ENCODE results near the gene TMBIM4.

TMBIM4 gene

DNA sequence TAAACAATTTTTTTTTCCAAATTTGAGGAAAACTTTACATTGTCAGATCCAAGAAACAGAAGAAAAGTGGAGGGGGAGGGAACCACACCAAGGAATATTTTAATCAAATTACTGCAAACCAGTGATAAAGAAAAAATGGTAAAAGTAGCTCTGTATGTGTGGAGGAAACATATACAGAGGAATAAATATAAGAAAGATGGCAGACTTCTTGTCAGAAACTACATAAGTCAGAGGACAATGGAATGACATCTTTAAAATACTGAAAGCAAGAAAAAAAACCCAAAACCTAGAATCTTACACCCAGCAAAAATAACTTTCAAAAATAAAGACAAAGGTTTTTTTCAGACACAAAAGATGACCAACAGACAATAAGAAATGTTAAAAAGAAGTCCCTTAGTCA is 29.1 kb downstream of the TMBIM4 start:
- DNase-seq (ENCODE audit: low read depth) = no peak

DNA sequence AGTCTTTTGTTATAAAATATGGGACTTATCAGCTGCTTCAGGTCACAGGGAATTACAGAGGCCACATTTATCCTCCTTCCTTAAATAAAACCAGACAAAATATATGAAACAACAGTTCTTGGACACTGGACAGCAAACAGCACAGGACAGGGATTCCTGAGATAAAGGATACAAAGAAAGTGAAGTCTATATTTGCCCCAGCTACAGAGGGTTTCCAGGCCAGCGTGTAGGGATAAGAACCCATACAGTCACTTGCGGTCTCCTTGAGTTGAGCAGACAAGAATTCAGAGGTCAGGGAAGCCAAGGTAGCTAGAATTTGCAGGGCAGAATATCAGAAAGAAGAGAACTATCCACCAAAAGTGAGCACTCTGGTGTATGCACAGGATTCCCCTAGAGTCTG is 30.5 kb downstream of the TMBIM4 start:
- no peak for DNase-seq (ENCODE audit: low read depth)

DNA sequence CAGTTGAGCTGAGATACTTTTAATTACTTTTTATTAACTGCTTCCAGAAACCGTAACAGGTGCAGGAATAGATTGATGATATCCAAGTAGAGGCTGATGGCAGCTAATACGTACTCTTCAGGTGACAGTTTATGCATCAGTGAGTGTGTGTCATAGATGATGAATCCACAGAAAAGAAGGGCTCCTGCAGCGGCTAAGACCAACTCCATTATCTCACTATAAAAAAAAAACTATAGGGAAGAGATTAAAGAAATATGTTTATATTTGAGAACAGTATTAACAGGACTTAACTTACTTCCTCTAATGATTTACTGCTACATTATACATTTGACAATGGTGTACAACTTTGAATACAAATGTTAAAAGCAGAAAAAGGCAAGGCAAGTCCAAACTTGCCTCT is 31.9 kb downstream of the TMBIM4 start:
- DNase-seq (ENCODE audit: low read depth) = no peak

DNA sequence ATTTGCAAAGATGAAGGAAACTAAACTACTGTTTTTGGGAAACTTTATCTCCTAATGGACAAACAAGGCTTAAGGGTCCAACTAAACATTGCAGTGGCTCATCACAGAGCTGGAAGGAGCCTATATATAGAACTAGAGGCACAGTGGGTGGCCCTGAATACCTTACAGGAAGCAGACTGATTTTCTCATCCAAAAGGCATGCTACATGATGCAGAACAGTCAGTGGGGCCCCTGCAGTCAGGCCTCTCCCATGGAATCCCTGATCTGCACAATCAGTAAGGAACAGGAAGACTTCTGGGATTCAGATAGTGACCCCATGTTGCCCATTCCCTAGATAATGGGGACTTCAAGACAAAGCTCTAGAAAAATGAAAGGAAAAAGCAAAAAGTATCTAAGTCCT is 37.4 kb downstream of the TMBIM4 start:
- no peak for DNase-seq (ENCODE audit: low read depth)

DNA sequence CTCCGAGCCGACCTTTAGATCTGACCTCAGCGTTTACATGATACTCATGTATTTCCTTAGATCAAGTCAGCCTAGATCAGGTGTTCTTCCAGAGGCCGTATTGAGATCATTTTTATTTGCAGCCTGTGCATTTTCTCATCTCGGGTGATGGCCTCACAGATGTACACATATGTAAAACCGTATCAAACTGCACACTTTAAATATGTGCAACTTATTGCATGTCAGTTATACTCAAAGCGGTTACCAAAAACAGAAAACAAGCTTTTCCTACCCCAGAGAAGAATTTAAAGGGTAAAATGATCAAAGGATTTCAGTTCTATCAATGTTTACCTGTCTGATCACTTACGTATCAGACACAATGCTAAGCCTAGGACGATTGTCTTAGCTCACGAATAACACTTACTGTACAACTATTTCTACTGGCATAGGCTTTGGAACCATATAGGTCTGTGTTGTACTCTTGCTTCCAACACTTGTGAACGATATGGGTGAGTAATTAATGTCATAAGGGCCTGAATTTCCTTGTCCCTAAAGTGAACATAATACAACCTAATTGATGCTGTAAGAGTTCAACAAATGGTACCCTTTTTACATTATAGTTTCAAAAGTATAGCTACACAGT is 38.6 kb downstream of the TMBIM4 start:
- DNase-seq (ENCODE audit: low read depth) = peak; percentile 1

DNA sequence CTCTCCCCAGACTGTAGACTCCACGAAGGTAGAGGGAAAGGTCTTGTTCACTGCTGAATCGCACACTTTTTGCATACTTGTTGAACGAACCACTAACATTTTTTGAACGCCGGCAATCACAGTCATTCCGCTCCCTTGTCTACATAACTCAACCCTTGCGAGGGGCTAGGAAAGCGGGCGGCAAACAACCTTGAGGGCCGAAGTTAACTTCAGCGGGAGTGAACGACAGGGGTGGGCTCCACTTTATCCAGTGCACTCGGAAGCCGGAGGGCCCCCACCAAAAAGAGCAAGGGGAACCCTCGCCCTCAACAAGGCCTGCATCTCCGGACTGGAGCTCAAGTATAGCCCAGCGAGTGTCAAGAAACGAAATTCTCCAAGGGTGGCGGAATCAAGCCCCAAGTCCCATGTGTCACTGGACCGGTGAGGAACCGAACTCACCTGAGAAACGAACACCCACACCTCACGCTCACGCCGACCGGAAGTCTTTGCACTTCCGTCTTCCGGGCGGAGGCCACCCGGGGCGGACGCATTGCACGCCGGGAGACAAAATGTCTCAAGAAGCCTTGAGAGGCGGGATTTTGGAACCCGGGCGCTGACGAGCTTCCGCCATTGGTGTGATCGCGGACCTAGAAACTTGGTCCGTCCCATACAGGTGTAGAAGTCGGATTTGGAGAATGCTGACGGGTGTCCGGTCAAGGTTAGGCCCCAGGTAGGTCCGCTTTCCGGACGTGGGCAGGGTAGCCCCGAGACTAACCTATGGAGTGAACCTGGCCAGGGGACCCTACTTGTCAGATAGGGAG is 39.3 kb downstream of the TMBIM4 start, which contains the start of gene LLPH:
Gene LLPH (minus strand): TSS at position 484 of the 800 bp plus-strand sequence. CDS start 1,644 bp downstream, outside the sequence.
- peak; percentile 84 for DNase-seq (ENCODE audit: low read depth)

DNA sequence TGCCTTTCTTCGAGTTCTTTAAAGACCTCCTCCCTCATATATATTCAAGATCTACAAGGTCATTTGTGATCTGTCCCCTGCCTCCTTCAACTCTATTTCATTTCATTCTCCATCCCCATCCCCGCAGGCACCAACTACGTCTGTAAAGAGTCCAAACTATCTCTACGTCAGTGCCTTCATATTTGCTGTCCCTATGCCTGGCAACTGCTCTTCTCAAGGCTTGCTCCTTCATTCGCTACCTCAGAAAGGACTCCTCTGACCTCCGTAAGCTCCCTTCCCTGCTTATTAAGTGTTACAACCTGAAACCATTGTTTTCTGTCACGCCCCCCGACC is 39.9 kb downstream of the TMBIM4 start:
- no peak for DNase-seq (ENCODE audit: low read depth)

DNA sequence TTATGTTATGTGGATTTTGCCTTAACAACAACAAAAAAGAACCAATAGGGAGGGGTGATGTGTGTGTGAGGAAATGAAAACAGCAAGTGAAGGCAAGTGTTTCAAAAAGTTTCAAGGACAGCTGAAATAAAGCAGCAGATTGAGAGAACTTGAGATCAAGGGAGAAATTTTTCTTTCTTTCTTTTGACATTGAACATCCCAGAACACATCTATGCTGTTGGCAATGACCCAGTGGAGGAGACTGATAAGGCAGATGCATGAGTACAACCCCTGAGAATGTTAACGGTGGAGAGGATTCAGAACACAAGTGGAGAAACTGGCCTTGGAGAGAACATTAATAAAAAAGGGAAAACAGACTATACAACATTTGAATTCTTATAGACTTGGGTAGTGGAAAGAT is 42.1 kb downstream of the TMBIM4 start:
- no peak for DNase-seq (ENCODE audit: low read depth)

DNA sequence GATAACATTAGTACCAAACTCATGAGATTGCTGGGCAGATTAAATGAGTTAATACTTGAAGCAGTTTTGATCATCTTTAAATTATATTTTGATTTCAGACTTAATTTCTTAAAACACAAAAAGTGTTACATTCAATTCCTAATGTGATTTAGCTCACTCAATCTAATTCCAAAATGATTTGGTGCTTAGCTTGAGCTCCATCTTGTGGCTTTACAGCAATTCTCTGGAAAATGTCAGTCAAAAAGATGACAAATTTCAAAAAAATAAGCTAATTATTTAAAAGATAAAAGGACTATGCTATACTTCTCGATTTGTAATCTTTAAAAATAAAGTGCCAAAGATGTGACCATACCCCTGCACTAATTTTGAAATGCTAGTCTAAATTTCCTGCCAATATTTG is 49.3 kb downstream of the TMBIM4 start:
- DNase-seq (ENCODE audit: low read depth) = no peak

DNA sequence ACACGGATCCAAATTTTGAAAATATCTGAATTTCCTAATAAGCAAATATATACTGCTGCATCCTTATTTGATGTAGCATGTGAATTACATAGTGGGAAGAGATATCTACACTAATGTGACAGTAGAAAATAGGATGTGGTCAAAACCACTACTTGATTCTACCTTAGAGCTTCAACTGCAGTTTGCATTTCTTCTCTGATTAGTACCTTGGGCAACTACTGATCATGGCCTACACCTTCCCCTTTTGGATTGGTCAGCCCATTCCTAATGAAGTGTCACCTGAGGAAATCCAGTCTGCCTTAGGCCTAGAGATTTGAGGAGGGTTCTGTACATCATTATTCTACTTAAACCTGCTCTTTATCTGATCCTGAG is 49.9 kb downstream of the TMBIM4 start:
- no peak for DNase-seq (ENCODE audit: low read depth)

DNA sequence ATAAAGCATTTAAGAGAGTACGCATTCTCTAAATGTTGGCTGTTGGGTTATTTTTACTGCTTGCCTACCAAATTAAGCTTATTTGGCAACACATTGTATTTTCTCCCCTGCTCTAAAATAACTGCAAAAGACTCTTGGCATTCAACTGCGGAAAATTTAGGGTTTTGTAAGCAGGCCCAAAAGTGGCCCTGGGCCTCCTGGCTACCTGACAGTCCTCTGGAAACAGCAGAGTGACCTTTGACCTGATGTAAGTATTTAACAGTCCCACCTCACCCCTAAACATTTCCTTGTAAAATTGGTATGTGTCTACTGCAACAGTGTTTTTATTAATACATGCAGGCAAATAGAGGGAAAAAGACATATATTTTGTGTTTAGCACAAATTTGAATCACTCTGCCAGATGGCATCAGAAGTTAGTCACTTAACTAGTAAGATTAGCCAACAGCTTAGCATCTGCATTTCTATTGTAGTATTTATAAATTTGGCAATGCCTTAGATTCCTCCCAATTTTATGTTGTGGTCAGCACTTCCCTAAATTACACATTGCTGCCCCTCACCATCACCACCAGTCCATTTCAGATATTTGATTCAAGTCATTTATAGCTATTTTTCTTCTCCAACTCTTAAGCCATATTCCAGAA is 50.4 kb downstream of the TMBIM4 start:
- DNase-seq (ENCODE audit: low read depth) = no peak

DNA sequence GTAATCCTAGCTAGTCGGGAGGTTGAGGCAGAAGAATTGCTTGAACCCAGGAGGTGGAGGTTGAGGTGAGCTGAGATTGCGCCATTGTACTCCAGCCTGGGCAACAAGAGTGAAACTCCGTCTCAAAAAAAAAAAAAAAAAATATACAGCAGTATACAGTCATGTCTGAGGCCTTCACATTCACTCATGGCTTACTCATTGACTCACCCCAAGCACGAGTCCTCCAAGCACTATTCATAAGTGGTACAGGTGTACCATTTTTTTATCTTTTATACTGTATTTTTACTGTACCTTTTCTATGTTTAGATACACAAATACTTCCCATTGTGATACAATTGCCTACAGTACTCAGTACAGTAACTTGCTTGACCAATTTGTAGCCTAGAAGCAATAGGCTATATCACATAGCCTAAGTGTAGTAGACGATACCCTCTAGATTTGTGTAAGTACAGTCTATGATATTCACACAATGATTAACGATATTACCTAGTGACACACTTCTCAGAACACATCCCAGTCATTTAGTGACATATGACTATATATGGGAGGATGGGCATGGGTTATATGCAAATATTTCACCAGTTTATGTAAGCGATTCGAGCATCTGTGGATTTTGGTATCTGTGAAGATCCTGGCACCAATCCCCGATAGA is 51.4 kb downstream of the TMBIM4 start:
- no peak for DNase-seq (ENCODE audit: low read depth)

DNA sequence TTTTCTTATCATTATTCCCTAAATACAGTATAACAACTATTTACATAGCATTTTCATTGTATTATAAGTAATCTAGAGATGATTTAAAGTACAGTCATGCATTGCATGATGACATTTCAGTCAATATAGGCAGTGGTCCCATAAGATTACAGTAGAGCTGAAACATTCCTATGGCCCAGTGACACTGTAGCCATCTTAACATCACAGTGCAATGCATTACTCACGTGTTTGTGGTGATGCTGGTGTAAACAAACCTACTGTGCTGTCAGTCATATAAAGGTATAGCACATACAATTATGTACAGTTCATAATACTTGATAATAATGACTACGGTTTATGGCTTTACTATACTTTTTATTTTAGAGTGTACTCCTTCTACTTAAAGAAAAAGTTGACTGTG is 52.6 kb downstream of the TMBIM4 start:
- DNase-seq (ENCODE audit: low read depth) = no peak

DNA sequence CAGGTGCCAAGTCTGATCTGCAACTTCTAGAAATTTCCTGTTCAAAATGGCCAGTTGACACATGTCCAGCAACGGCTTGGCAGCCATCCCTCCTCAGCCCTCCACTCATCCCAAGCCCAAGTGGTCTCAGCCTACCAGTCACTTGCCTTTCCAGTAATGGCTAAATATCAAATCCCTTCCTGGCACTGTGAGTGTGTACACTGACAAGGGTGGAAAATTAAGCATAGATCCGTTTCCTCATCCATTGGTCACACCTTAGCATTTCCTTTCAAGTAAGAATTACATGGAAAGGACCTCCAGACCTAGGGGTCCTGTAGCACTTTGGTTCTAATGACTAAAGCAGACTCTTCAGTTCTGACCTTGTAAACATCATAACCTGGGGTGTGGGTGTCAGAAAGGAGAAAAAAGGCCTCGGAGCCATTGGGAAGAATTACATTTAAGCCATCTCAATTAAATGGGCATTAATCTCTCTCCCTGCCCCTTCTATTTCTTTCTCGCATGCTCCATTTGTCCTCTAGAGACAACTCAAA is 54.7 kb downstream of the TMBIM4 start:
- DNase-seq (ENCODE audit: low read depth) = no peak

DNA sequence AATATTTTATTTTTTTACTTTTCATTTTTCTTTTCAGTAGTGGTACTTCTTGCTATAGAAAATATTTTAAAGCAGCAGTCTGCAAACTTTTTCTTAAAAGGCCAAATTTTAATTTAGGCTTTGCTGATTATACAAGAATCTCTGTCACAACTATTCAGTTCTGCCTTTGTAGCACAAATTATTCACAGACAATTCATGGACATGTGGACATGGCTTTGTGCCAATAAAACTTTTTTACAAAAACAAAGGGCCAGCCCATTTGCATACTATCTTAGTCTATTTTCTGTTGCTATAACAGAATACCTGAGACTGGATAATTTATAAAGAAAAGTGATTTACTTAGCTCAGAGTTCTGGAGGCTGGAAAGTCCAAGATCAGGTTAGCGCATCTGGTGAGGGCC is 56.3 kb downstream of the TMBIM4 start:
- DNase-seq (ENCODE audit: low read depth) = no peak

DNA sequence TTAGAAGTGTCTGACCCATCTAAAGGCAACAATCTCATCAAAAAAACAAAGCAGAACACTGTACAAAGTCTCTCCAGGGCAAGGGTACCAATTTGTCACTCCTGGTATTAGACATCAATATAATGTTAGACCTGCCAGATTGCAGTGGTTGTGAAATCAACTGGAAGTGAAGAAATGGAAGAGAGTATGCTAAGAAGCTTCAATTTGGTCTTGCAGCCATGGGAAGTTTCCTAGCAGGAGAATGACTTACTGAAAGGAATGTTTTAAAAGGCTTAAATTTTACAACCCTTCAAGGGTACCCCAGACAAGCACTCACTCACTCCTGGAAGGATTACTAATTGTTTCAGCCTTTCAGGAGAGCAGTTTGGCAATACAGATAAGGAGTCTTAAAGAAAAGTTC is 58.2 kb downstream of the TMBIM4 start:
- DNase-seq (ENCODE audit: low read depth) = no peak

DNA sequence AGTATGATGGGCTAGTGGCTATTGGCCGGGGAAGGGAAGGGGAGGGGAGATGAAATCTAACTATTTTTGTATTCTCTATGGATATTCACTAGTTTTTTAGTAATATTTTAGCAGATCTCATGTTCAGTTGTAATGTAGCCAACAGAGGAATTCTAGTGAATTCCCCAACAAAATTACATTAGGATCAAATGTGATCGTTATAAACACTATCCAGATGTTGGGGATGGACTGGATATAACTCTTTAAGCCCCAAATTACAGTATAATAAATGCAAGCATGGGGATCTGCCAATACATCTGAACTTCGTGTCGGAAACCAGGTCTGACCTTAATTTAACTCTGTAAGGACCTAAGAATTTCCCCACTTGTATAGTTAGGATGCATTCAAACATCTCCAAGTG is 60.7 kb downstream of the TMBIM4 start:
- no peak for DNase-seq (ENCODE audit: low read depth)

DNA sequence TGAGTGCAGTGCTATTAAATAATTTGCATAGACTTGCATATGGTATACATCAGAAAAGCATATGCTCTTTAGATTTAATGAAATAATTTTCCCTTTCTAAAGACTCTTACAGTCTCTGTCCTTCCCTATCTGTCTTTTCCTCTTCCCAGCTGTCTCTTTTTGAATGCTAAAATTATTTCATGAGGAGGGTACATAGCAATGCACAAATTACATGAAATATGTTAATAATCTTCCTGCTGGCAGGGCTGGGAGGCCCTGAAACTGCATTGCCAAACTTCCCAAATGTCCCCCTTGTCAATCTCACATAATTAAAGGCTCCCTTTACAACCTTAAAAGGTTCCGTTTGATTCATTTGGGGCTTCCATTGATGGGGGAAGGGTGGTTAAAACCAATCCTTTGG is 61.4 kb downstream of the TMBIM4 start:
- DNase-seq (ENCODE audit: low read depth) = no peak

DNA sequence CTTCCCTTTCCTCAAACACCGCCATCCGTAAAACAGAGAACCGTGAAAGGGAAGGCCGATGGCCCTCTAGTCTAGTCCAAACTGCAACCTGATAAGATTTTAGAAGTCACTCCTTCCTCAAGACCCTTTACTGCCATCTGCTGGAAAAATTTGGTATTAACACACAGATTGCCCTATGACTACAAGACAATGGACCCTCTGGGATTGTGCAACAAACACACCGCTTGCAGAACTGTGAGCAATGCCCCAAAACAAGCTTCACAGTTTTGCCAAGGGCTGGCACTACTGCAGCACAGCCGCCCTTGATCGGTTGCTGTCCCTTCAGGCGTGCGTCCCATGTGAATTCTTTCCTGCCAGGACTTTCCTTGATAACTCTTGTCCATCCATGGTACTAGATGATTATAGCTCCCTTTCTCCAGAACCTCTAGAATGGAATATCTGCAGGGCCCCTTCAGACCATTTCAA is 62.3 kb downstream of the TMBIM4 start:
- peak; percentile 3 for DNase-seq (ENCODE audit: low read depth)

DNA sequence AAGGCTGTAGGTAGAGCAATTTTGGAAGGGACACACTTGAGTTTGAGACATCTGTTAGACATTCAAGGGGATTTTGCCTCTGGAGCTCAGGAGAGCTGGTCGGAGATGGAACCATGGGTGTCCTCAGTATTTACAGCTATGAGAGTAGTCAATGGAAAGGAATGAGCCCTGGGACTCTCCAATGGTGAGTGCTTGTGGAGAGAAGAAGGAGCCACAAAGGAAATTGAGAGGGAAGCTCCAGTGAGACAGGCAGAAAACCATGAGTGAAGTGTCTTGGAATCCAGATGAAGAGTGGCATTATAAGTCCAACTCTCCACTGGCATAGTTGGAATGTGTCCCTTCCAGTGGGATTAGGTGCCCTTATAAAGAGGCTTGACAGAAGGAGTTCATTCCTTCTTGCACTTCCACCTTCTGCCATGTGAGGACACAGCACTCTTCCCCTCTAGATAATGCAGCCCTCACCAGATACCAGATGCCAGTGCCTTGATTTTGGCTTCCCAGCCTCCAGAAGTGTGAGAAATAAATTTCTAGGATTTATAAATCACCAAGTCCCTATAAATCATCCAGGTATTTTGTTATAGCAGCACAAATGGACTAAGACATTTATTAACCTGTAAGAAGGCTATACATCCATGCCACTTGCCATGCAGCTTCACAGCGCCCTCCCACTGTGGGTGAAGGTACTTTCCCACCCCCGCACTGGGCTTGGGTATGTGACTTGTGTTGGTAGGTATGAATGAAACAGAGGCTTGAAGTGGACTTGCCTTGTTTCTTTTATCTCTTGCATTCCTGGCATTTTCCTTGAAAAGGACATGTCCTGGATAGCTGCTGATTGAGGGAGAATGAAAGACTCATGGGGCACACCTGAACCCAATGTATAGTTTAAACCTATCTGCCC is 66.5 kb downstream of the TMBIM4 start:
- DNase-seq (ENCODE audit: low read depth) = no peak

DNA sequence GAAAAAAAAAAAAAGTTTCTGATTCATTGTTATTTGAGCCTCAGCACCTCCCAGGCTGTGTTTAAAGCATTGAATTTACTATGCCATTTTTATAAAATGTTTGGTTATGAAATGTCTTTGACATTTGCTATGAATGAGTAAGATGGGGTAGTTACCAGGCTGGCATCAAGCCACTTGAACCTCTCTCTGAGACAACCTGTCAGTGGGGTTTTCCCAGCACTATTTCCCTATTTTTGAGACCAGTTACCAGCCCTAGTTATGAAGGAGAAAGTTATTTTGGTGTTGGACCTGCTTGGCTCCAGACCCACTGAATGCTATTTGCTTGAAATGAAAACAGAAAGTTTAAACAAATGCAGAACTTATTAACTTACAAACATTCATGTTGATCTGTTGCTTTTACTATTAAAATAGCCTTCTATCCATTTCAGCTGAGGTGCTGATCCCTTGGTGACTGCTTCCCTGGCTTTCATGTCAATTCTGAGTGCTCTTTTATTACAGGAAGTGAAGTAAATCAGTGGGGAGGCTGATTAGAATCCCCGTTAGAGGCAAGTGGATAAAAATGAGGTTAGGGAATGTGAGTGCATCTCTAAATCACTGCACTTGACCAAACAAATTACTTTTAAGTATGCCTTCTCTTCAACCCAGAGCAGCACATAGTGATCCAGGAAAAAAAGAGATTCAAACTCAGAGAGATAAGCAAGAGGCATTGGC is 77.1 kb downstream of the TMBIM4 start:
- no peak for DNase-seq (ENCODE audit: low read depth)
